Ishikawa (cell line): ENCODE measurements around the gene MYOCD.

Experiments
- CEBPB ChIP-seq: IDR thresholded peaks from 2 replicates; pipeline ENCODE4 v1.6.1; 2012
- CREB1 ChIP-seq: IDR thresholded peaks from 2 replicates; pipeline ENCODE4 v1.6.1; 2012; ENCODE audit warnings: low read depth
- EGR1 ChIP-seq: IDR thresholded peaks from 2 replicates; pipeline ENCODE4 v1.6.1; 2012
- EP300 ChIP-seq: IDR thresholded peaks from 2 replicates; pipeline ENCODE4 v1.6.1; 2012; ENCODE audit warnings: borderline replicate concordance
- FOXM1 ChIP-seq: IDR thresholded peaks from 2 replicates; pipeline ENCODE4 v1.6.1; 2012; ENCODE audit warnings: low read depth, borderline replicate concordance
- MAX ChIP-seq: IDR thresholded peaks from 2 replicates; pipeline ENCODE4 v1.6.1; 2012
- NFIC ChIP-seq: IDR thresholded peaks from 2 replicates; pipeline ENCODE4 v1.6.1; 2012
- RAD21 ChIP-seq: IDR thresholded peaks from 2 replicates; pipeline ENCODE4 v1.6.1; 2012; ENCODE audit warnings: low read depth
- REST ChIP-seq: IDR thresholded peaks from 2 replicates; pipeline ENCODE4 v1.6.1; 2012; ENCODE audit warnings: low read depth, mild to moderate bottlenecking
- TAF1 ChIP-seq: IDR thresholded peaks from 2 replicates; pipeline ENCODE4 v1.6.1; 2012; ENCODE audit warnings: low read depth, mild to moderate bottlenecking
- TCF12 ChIP-seq: IDR thresholded peaks from 2 replicates; pipeline ENCODE4 v1.6.1; 2012; ENCODE audit warnings: low read depth
- TEAD4 ChIP-seq: IDR thresholded peaks from 2 replicates; pipeline ENCODE4 v1.6.1; 2012
- USF1 ChIP-seq: IDR thresholded peaks from 2 replicates; pipeline ENCODE4 v1.6.1; 2012
- YY1 ChIP-seq: IDR thresholded peaks from 2 replicates; pipeline ENCODE4 v1.6.1; 2012; ENCODE audit warnings: low read depth
- ZBTB7A ChIP-seq: IDR thresholded peaks from 2 replicates; pipeline ENCODE4 v1.6.1; 2012; ENCODE audit warnings: low read depth

The MYOCD gene

DNA sequence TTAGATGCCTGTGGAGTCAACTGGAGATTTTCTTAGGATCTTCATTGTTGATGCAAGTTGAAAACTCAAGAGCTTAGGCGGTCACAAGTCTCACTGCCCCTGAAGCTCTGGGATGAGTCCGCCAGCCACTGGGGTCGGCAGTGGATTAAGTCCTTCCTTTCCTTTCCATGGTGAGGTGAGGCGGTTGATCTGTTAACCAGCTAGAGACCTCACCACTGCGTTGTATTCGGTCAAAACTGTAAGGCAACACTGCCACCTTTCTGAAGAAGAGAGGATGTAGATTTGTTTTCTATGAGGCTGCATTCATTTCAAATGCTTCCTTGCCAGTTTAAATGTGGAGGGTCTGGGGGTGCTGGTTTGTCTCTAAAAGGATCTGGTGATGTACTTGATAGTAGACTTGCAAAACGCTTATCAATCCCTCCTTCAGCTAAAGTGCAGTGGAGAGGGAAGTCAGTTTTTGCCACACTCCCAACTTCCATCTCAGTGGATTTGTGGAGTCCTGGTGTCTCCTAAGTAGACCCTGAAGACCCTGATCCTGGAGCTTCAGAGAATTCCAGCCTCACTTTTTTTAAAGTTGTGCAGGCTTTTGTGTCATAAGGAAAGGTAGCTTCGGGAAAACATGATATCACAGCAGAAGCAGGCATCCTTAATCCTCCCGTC is 1.7 kb downstream of the MYOCD start:
- TF ChIP-seq RAD21 (peak; percentile 29; the same call in 1 of the 2 replicates), TEAD4 (no peak)

GRCh38 chr17:12671906-12672305 is 6.2 kb downstream of the MYOCD start:
- TF ChIP-seq RAD21 (no peak), EGR1 (no peak), TCF12 (no peak), MAX (no peak), NFIC (no peak), USF1 (no peak), FOXM1 (no peak), YY1 (no peak), TAF1 (no peak), TEAD4 (no peak), EP300 (no peak), ZBTB7A (no peak), REST (no peak), CEBPB (no peak), CREB1 (no peak)

- no peak for TF ChIP-seq MAX
- TF ChIP-seq ZBTB7A, result no peak
- TF ChIP-seq TAF1, result no peak
- no peak for TF ChIP-seq CREB1
- TF ChIP-seq NFIC, result no peak
- no peak for TF ChIP-seq REST
- TF ChIP-seq EP300, result no peak
- TF ChIP-seq FOXM1, result no peak
- TF ChIP-seq EGR1, result no peak
- TF ChIP-seq CEBPB, result no peak
- TF ChIP-seq USF1, result no peak
- no peak for TF ChIP-seq YY1
- TF ChIP-seq TCF12, result no peak
- no peak for TF ChIP-seq RAD21
- TF ChIP-seq TEAD4, result no peak
Observed at GRCh38 chr17:12672947-12673346, 7.3 kb downstream of the MYOCD start.

- TF ChIP-seq NFIC (no peak), MAX (no peak), EGR1 (no peak), REST (no peak), YY1 (no peak), ZBTB7A (no peak), FOXM1 (no peak), TEAD4 (no peak), CEBPB (no peak), CREB1 (no peak), EP300 (no peak), TCF12 (no peak), USF1 (no peak), RAD21 (no peak), TAF1 (no peak)
Observed at GRCh38 chr17:12673788-12674187, 8.1 kb downstream of the MYOCD start.
